Stimulated activated naive B cell treated with anti-CD40 and anti-IgM and Interleukin-4, amounts not matched to agents 10 μg/mL and 1 μg/mL and 100 μg/mL, for 72 hours (primary cell): Measurements from ENCODE around the gene RCE1.
A peak's percentile ranks its signal among the peaks of the same experiment; 100 is the strongest.

Source experiments
- ATAC-seq, 2 donors: fragments of 150-1000 bp; cut with Tn5 transposase; replicated peaks; 2 replicates each; pipeline ENCODE4 v1.10.0; 2021; ENCODE audit warnings: moderate library complexity in 1 of 2
- DNase-seq: peaks from one replicate; pipeline ENCODE4 v3.0.0; 2021
- H3K27ac Mint-ChIP-seq: one replicate; pipeline ENCODE4 v1.8.0; 2022; ENCODE audit warnings: mild to moderate bottlenecking, mixed read lengths
- H3K27me3 Mint-ChIP-seq, 2 donors: one replicate each; pipeline ENCODE4 v1.8.0; 2022; ENCODE audit warnings: mixed read lengths in 2 of 2
- H3K36me3 Mint-ChIP-seq, 2 donors: one replicate each; pipeline ENCODE4 v1.8.0; 2022; ENCODE audit warnings: mixed read lengths in 2 of 2, mild to moderate bottlenecking in 1 of 2
- H3K4me1 Mint-ChIP-seq, 2 donors: one replicate each; pipeline ENCODE4 v1.8.0; 2022; ENCODE audit warnings: mixed read lengths in 2 of 2, mild to moderate bottlenecking in 1 of 2
- H3K4me3 Mint-ChIP-seq, 2 donors: one replicate each; pipeline ENCODE4 v1.8.0; 2022; ENCODE audit warnings: mild to moderate bottlenecking in 2 of 2, mixed read lengths in 2 of 2, moderate library complexity in 1 of 2
- H3K9me3 Mint-ChIP-seq, 2 donors: one replicate each; pipeline ENCODE4 v1.8.0; 2022; ENCODE audit warnings: mixed read lengths in 2 of 2, mild to moderate bottlenecking in 1 of 2

RCE1 gene

DNA sequence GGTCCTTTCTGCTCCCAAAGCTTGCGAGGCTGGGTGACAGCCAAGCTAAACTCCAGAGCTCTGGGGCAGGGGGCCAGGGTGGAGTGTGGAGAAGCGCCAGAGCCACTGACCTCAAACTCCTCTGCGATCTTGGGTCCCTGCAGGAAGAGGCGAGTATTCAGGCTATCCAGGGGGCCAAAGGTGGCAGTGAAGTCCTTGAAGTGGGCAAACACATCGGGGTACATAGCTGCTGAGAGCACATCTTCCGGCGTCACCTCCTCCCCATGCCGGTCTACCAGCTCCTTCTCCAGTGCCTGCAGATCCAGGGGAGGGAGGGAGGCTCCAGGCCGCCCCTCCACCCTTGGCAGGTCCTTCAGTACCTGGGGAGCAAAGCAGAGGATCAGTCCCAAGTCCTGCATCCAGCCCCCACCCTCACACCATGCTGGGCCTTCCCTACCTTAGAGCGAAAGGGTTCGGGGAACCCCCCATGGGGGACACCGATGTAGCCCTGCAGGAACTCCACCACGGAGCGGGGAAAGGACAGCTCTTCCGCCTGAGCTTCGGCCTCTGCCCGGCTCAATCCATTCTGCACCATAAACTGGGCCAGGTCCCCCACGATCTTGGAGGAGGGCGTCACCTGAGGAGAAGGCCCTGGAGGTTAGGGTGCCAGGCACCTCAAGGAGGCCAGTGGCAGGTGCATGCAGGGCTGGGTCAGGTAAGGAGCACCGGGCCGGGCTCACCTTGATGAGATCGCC, 6.4 kb downstream of the RCE1 start:
- H3K27ac Mint-ChIP-seq = no peak overlapping the region
- ATAC-seq = no peak

DNA sequence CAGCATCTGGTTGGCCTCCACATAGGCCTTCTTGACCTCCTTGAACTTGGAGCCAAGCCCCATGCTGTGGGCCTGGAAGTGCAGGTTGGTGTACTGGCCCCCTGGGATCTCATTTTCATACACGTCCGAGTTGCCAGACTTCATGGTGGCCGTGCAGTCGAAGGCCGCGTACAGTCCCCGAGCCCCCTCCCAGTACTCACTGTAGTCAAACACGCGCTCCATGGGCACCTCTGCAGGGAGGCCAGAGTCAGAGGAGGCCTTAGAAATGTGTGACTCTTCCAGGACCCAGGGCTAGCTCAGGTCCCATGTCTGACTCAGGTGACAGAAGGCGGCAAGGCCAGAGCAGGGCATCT, 7.0 kb downstream of the RCE1 start:
- no peaks in the 10 kb centered on the region for H3K27me3 Mint-ChIP-seq
- peak overlapping the region; percentile 42 for H3K27ac Mint-ChIP-seq
- no peak for ATAC-seq
- H3K9me3 Mint-ChIP-seq = no peaks in the 10 kb centered on the region
- H3K36me3 Mint-ChIP-seq = peaks cover 1 to 6% of the 10 kb centered on the region in 2 donors
- H3K4me3 Mint-ChIP-seq = no peak overlapping the region
- peaks cover 14 to 25% of the 10 kb centered on the region in 2 donors for H3K4me1 Mint-ChIP-seq
- DNase-seq = no peak

More for the DNA sequence above, 6.4 kb downstream of the RCE1 start:
- no peak for DNase-seq
- H3K4me3 Mint-ChIP-seq = no peak overlapping the region
- H3K36me3 Mint-ChIP-seq = peaks cover 5 to 10% of the 10 kb centered on the region in 2 donors
- H3K9me3 Mint-ChIP-seq = no peaks in the 10 kb centered on the region
- H3K27me3 Mint-ChIP-seq = no peaks in the 10 kb centered on the region
- peaks cover 18 to 28% of the 10 kb centered on the region in 2 donors for H3K4me1 Mint-ChIP-seq

- ATAC-seq = no peak
These were observed 7.5 kb downstream of the RCE1 start for GRCh38 chr11:66850588-66851238.

DNA sequence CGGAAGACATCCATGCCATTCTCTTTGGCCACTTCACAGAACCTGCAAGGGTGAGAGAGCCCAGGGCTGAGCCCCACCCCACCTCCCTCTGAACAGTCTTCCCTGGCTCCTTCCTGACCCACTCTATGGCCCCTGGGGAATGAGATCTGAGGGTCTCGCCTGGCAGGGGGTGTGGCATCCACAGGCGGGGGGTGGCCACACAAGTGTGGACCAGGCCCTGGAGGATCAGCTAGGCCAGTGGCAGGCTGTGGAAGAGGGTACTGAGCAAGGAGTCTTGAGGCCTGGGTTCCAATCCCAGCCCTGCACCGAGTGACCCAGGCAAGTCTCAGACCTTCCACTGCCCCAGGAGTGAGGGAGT, 8.0 kb downstream of the RCE1 start:
- Mint-ChIP-seq H3K9me3 (no peaks in the 10 kb centered on the region), H3K4me3 (no peak overlapping the region), H3K27ac (peak overlapping the region; percentile 42), H3K4me1 (peaks cover 15 to 26% of the 10 kb centered on the region in 2 donors), H3K27me3 (no peaks in the 10 kb centered on the region), H3K36me3 (peaks cover 0 to 3% of the 10 kb centered on the region in 2 donors)
- ATAC-seq (no peak), DNase-seq (no peak)

More at GRCh38 chr11:66850588-66851238, 7.5 kb downstream of the RCE1 start:
- Mint-ChIP-seq H3K36me3 (peaks cover 0 to 3% of the 10 kb centered on the region in 2 donors), H3K9me3 (no peaks in the 10 kb centered on the region), H3K4me1 (peaks cover 15 to 25% of the 10 kb centered on the region in 2 donors), H3K4me3 (no peak overlapping the region), H3K27ac (peak overlapping the region; percentile 51), H3K27me3 (no peaks in the 10 kb centered on the region)
- DNase-seq = no peak

DNA sequence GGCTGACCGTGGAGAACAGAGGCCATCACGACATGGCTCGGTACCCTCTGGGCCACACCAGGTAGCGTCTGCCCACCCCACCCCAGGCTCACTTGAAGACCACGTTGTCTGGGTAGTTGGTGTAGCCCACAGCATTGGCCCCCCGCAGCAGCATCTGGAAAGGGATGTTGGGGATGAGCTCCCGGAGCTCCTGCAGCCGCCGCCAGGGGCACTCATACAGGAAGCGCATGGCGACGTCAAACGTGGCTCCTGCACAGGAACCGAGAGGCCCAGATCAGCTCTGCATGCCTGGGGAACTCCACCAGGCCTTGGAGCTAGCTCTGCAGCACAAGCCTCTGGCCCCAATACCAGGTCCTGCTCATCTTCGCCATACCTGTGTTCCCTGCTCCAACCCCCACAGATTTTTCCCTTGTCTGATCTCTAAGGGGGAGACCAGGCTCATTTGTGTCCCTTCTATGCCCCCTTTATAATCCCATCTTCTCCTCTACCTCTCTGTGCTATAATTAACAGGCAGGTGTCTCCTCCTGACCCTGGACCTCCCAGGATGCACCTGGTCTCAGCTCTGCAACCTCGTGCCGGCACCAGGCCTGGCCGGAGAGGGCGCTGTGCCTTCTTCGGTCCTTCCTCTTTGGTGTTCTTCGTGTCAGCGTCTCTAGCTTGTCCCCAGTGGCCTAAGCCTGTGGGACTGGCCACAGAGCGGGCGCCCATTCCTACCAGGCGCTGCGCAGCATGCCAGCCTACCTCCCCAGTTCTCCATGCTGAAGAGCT, 8.6 kb downstream of the RCE1 start:
- Mint-ChIP-seq H3K27ac (peak overlapping the region; percentile 42), H3K9me3 (no peaks in the 10 kb centered on the region), H3K27me3 (no peaks in the 10 kb centered on the region), H3K36me3 (peaks cover 2 to 3% of the 10 kb centered on the region in 2 donors), H3K4me3 (no peak overlapping the region), H3K4me1 (peaks cover 18 to 26% of the 10 kb centered on the region in 2 donors)
- ATAC-seq (peak; percentile 33 to 43), DNase-seq (no peak)

- ATAC-seq (no peak), DNase-seq (no peak)
- Mint-ChIP-seq H3K27me3 (no peaks in the 10 kb centered on the region), H3K4me3 (no peak overlapping the region), H3K9me3 (no peaks in the 10 kb centered on the region), H3K4me1 (peaks cover 18 to 31% of the 10 kb centered on the region in 2 donors), H3K36me3 (peaks cover 2 to 3% of the 10 kb centered on the region in 2 donors), H3K27ac (no peak overlapping the region)
These were observed 9.4 kb downstream of the RCE1 start for GRCh38 chr11:66852466-66853241.

DNA sequence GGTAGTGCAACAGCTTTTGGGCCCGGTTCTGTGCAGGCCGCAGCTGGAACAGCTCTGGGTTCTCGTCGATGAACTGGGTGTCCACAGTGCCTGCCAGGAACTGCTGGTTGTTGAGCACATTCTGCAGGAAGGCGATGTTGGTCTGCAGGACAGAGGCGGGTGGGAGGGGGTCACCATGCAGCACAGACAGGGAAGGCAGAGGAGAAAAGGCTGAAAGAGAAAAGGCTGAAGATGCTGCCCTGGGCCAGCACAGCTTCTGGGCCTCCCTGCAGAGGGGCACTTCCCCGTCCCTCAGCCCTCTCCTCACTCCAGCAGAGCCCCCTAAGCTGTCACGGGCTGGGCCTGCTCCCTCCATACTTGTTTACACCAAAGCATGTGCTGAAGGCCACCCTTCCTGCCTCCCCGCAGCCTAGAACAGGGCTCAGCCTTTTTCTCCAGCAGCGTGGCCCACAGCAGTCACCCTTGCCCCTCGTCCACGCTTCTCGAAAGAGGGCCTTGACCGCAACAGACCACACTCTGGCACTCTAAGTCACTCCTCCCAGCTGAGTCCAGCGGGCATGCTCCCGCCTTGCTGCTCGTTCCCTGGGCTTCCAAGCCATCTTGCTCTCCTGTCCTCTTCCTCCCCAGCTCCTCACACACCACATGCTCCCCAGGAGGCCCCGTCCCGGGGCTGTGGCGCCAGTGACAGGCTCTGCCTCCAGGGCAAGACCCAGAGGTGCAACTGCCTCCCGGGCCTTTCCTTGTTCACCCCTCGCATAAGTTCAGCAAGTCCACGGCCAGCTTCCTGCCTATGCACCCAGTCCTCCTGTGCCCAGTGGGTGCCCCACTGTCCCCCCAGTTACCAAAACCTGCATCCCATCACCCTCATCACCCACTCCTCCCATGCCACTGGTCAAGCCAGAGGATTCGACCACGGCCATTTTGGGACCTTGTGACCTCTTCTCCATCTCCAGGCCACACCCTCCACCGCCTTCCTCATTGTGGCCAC, 10.3 kb downstream of the RCE1 start:
- Mint-ChIP-seq H3K36me3 (peaks cover 2 to 3% of the 10 kb centered on the region in 2 donors), H3K27me3 (no peaks in the 10 kb centered on the region), H3K4me3 (no peak overlapping the region), H3K4me1 (peaks cover 20 to 38% of the 10 kb centered on the region in 2 donors), H3K9me3 (no peaks in the 10 kb centered on the region), H3K27ac (no peak overlapping the region)
- ATAC-seq (no peak), DNase-seq (no peak)

GRCh38 chr11:66854231-66854661, 11.0 kb downstream of the RCE1 start:
- H3K36me3 Mint-ChIP-seq = peaks cover 2 to 6% of the 10 kb centered on the region in 2 donors
- H3K27ac Mint-ChIP-seq = no peak overlapping the region
- H3K4me3 Mint-ChIP-seq = no peak overlapping the region
- H3K4me1 Mint-ChIP-seq = peaks cover 20 to 38% of the 10 kb centered on the region in 2 donors
- ATAC-seq (no peak), DNase-seq (no peak)
- no peaks in the 10 kb centered on the region for H3K9me3 Mint-ChIP-seq
- no peaks in the 10 kb centered on the region for H3K27me3 Mint-ChIP-seq

- no peak for DNase-seq
- Mint-ChIP-seq H3K36me3 (peaks cover 2 to 6% of the 10 kb centered on the region in 2 donors), H3K4me1 (peaks cover 20 to 38% of the 10 kb centered on the region in 2 donors), H3K4me3 (peak overlapping the region in 1 of 2 donors; percentile 44), H3K27me3 (no peaks in the 10 kb centered on the region), H3K9me3 (no peaks in the 10 kb centered on the region), H3K27ac (peak overlapping the region; percentile 65)
- no peak for ATAC-seq
These were observed 11.5 kb downstream of the RCE1 start for GRCh38 chr11:66854729-66855211.

- H3K4me3 Mint-ChIP-seq = peak overlapping the region; percentile 92 to 96
- H3K27ac Mint-ChIP-seq = peak overlapping the region; percentile 93
- DNase-seq = peak; percentile 82
- peak; percentile 85 to 86 for ATAC-seq
- H3K4me1 Mint-ChIP-seq = peaks cover 18 to 34% of the 10 kb centered on the region in 2 donors
- H3K9me3 Mint-ChIP-seq = no peaks in the 10 kb centered on the region
- no peaks in the 10 kb centered on the region for H3K27me3 Mint-ChIP-seq
- peaks cover 2 to 3% of the 10 kb centered on the region in 2 donors for H3K36me3 Mint-ChIP-seq
These were observed 12.6 kb downstream of the RCE1 start for GRCh38 chr11:66855574-66856495.

GRCh38 chr11:66856496-66857233, 13.4 kb downstream of the RCE1 start, which contains the start of gene LRFN4:
TSS of gene LRFN4 (plus strand) at chr11:66857064. CDS start at chr11:66857745, 681 bp downstream.
- ATAC-seq (peak; percentile 60 to 63), DNase-seq (no peak)
- no peaks in the 10 kb centered on the region for H3K27me3 Mint-ChIP-seq
- H3K27ac Mint-ChIP-seq = peak within 1 kb of the TSS; percentile 93
- peak within 1 kb of the TSS; percentile 92 to 96 for H3K4me3 Mint-ChIP-seq
- H3K4me1 Mint-ChIP-seq = peaks cover 15 to 28% of the 10 kb centered on the region in 2 donors
- H3K36me3 Mint-ChIP-seq = peaks cover 3 to 4% of the 10 kb centered on the region in 2 donors
- H3K9me3 Mint-ChIP-seq = no peaks in the 10 kb centered on the region
